A673 (cell line): ENCODE results near the gene TIMM21. TPM values are rescaled to one million over a fixed set of nuclear protein-coding genes. Genes with fewer than 3 reads are reported as not detected.

Experiments
- BruUV-seq: library from RNA; stranded (reverse); fragments of 400-500 nt; replicated peaks from 2 replicates; lab custom pipeline; 2021; lab: Mats Ljungman, UMichigan
- CTCF ChIA-PET: fragments of 300-600 bp; sonication (Branson Sonifier 250); formaldehyde crosslinking; loops from one replicate; lab custom pipeline; 2022; ENCODE audit warnings: antibody characterized with exemption; lab: Charles Lee
- POLR2A ChIA-PET: fragments of 300-600 bp; sonication (Branson Sonifier 250); formaldehyde crosslinking; loops from one replicate; lab custom pipeline; 2022; ENCODE audit warnings: antibody characterized with exemption; ENCODE audit not compliant: low non-redundant PET; lab: Charles Lee
- DNase-seq: peaks from one replicate; pipeline ENCODE4 v3.0.0-alpha.2; 2015; ENCODE audit warnings: low spot score
- H3K27ac ChIP-seq: fragments of 200-600 bp; sonication (generic); 2 replicates; pipeline ENCODE4 v1.5.1; 2016; ENCODE audit warnings: mixed run types, low read depth, mild to moderate bottlenecking, mixed read lengths, antibody characterized with exemption, low read length; ENCODE audit not compliant: poor library complexity, severe bottlenecking
- H3K27me3 ChIP-seq: fragments of 200-600 bp; sonication (generic); replicated peaks from 2 replicates; pipeline ENCODE4 v1.6.1; 2017; ENCODE audit warnings: mixed run types, low read depth, mild to moderate bottlenecking, mixed read lengths, antibody characterized with exemption, low read length; ENCODE audit not compliant: insufficient read depth, poor library complexity
- H3K36me3 ChIP-seq: fragments of 200-600 bp; sonication (generic); 2 replicates; pipeline ENCODE4 v1.6.1; 2016; ENCODE audit warnings: mixed run types, mild to moderate bottlenecking, mixed read lengths, antibody characterized with exemption, low read length; ENCODE audit not compliant: insufficient read depth, poor library complexity, severe bottlenecking
- H3K4me1 ChIP-seq: fragments of 200-600 bp; sonication (generic); 2 replicates; pipeline ENCODE4 v1.6.1; 2017; ENCODE audit warnings: mixed run types, mild to moderate bottlenecking, mixed read lengths, antibody characterized with exemption, low read length; ENCODE audit not compliant: insufficient read depth, poor library complexity, severe bottlenecking
- H3K4me3 ChIP-seq: fragments of 200-600 bp; sonication (generic); 2 replicates; pipeline ENCODE4 v1.5.1; 2016; ENCODE audit warnings: low read depth, mixed run types, mild to moderate bottlenecking, mixed read lengths, low read length; ENCODE audit not compliant: poor library complexity, severe bottlenecking
- H3K9me3 ChIP-seq: fragments of 200-600 bp; sonication (generic); 2 replicates; pipeline ENCODE4 v1.6.1; 2016; ENCODE audit warnings: mixed run types, low read depth, mild to moderate bottlenecking, mixed read lengths, antibody characterized with exemption, low read length; ENCODE audit not compliant: poor library complexity, severe bottlenecking
- CTCF ChIP-seq: fragments of 300-800, 200-600 bp; sonication (generic); conservative IDR thresholded peaks from 2 replicates; pipeline ENCODE4 v1.5.1; 2017; ENCODE audit warnings: low read depth, mild to moderate bottlenecking, antibody characterized with exemption, low read length, moderate library complexity, mixed read lengths
- EZH2 ChIP-seq: fragments of 200-600 bp; sonication (generic); IDR thresholded peaks from 2 replicates; pipeline ENCODE4 v1.6.1; 2017; ENCODE audit warnings: borderline replicate concordance, low read depth, mild to moderate bottlenecking, mixed read lengths, antibody characterized with exemption, low read length; ENCODE audit not compliant: poor library complexity, severe bottlenecking
- intact Hi-C: fragments of 100-400 bp; cut with micrococcal nuclease; formaldehyde crosslinking; loops from one replicate; pipeline ENCODE4 v1.10.0; 2022; ENCODE audit not compliant: unreplicated experiment
- total RNA-seq: library from RNA; stranded (reverse); gene quantifications from 2 replicates; pipeline ENCODE4 v1.2.3, GENCODE V29; 2021

TIMM21 gene
- total RNA-seq, 1 experiment from 2014 or later: 85.1 TPM

- ChIA-PET CTCF (no interaction called here), POLR2A (no interaction called here)
- Histone ChIP-seq H3K27ac (no peak overlapping the region), H3K4me3 (no peak overlapping the region), H3K36me3 (no peaks in the 10 kb centered on the region), H3K4me1 (no peaks in the 10 kb centered on the region), H3K27me3 (no peaks in the 10 kb centered on the region), H3K9me3 (no peaks in the 10 kb centered on the region)
- TF ChIP-seq CTCF (no peak), EZH2 (no peak)
- BruUV-seq: no TSS peak
- no peak for DNase-seq
- intact Hi-C loops: no loop called here
These were observed 21.4 kb upstream of the TIMM21 start for GRCh38 chr18:74126684-74127655.

- H3K9me3 ChIP-seq: no peaks in the 10 kb centered on the region
- no peak overlapping the region for H3K4me3 ChIP-seq
- DNase-seq: no peak
- H3K36me3 ChIP-seq: no peaks in the 10 kb centered on the region
- H3K27me3 ChIP-seq: no peaks in the 10 kb centered on the region
- intact Hi-C loops: no loop called here
- ChIA-PET CTCF (no interaction called here), POLR2A (no interaction called here)
- no peaks in the 10 kb centered on the region for H3K4me1 ChIP-seq
- no TSS peak for BruUV-seq
- H3K27ac ChIP-seq: no peak overlapping the region
- TF ChIP-seq CTCF (no peak), EZH2 (no peak)
These were observed 20.2 kb upstream of the TIMM21 start for GRCh38 chr18:74128159-74128558.

DNA sequence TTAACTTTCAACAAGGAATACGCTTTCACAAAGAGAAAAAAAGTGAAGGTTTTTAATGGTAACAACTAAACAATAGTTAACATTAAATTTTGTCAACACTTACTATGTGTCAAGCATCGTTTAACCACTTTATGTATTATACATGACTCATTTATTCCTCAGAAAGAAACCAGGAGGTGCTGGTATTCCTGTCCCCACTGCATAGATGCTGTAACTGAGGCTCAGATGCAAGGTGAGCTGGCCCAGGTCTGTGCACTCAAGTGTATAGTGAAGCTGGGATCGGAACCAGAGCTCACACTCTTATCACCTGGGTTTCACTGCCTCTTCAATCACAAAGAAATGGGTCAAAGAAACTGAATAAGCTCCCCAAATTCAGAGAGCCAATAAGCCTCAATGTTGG lies 17.2 kb upstream of the TIMM21 start:
- no peak overlapping the region for H3K4me3 ChIP-seq
- H3K36me3 ChIP-seq: no peaks in the 10 kb centered on the region
- no TSS peak for BruUV-seq
- no peaks in the 10 kb centered on the region for H3K27me3 ChIP-seq
- no peaks in the 10 kb centered on the region for H3K4me1 ChIP-seq
- ChIA-PET CTCF (no interaction called here), POLR2A (no interaction called here)
- intact Hi-C loops: no loop called here
- no peak for DNase-seq
- H3K27ac ChIP-seq: no peak overlapping the region
- no peak for TF ChIP-seq EZH2
- no peak for TF ChIP-seq CTCF
- H3K9me3 ChIP-seq: no peaks in the 10 kb centered on the region
